ENCODE results near the gene IL1R1. TPM values are rescaled to one million over a fixed set of nuclear protein-coding genes. Genes with fewer than 3 reads are reported as not detected.

The IL1R1 gene
- total and polyA plus RNA-seq, 10 of the 15 experiments (the other 5 are each of a cell fraction or from before 2014, with no cell fraction given): 0.17 to 13.2 (median 0.53) TPM

GRCh38 chr2:102154946-102155702 lies 12.6 kb downstream of the IL1R1 start (continued):
- TF ChIP-seq, protein P1, sequence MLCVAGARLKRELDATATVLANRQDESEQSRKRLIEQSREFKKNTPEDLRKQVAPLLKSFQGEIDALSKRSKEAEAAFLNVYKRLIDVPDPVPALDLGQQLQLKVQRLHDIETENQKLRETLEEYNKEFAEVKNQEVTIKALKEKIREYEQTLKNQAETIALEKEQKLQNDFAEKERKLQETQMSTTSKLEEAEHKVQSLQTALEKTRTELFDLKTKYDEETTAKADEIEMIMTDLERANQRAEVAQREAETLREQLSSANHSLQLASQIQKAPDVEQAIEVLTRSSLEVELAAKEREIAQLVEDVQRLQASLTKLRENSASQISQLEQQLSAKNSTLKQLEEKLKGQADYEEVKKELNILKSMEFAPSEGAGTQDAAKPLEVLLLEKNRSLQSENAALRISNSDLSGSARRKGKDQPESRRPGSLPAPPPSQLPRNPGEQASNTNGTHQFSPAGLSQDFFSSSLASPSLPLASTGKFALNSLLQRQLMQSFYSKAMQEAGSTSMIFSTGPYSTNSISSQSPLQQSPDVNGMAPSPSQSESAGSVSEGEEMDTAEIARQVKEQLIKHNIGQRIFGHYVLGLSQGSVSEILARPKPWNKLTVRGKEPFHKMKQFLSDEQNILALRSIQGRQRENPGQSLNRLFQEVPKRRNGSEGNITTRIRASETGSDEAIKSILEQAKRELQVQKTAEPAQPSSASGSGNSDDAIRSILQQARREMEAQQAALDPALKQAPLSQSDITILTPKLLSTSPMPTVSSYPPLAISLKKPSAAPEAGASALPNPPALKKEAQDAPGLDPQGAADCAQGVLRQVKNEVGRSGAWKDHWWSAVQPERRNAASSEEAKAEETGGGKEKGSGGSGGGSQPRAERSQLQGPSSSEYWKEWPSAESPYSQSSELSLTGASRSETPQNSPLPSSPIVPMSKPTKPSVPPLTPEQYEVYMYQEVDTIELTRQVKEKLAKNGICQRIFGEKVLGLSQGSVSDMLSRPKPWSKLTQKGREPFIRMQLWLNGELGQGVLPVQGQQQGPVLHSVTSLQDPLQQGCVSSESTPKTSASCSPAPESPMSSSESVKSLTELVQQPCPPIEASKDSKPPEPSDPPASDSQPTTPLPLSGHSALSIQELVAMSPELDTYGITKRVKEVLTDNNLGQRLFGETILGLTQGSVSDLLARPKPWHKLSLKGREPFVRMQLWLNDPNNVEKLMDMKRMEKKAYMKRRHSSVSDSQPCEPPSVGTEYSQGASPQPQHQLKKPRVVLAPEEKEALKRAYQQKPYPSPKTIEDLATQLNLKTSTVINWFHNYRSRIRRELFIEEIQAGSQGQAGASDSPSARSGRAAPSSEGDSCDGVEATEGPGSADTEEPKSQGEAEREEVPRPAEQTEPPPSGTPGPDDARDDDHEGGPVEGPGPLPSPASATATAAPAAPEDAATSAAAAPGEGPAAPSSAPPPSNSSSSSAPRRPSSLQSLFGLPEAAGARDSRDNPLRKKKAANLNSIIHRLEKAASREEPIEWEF (IDR thresholded peaks at IDR 0.05; ENCODE audit: insufficient replicate concordance, low read depth, low read length): no peak
- no peak for TF ChIP-seq REST (IDR thresholded peaks at IDR 0.05; ENCODE audit: low read depth, low read length)
- TF ChIP-seq RUNX3 (IDR thresholded peaks at IDR 0.05; ENCODE audit: low read length): no peak
- no peak for TF ChIP-seq ATF7 (IDR thresholded peaks at IDR 0.05; ENCODE audit: low read depth)
- TF ChIP-seq PAX5 (IDR thresholded peaks at IDR 0.05; ENCODE audit: borderline replicate concordance, low read depth, low read length): no peak
- no peak for TF ChIP-seq MYC (IDR thresholded peaks at IDR 0.05; ENCODE audit: insufficient read depth, insufficient read length, insufficient replicate concordance, low read length, severe bottlenecking)
- no peak for TF ChIP-seq NRF1 (conservative IDR thresholded peaks at IDR 0.05; ENCODE audit: low read depth, low read length)
- TF ChIP-seq PKNOX1 (IDR thresholded peaks at IDR 0.05): no peak
- TF ChIP-seq, protein P2, sequence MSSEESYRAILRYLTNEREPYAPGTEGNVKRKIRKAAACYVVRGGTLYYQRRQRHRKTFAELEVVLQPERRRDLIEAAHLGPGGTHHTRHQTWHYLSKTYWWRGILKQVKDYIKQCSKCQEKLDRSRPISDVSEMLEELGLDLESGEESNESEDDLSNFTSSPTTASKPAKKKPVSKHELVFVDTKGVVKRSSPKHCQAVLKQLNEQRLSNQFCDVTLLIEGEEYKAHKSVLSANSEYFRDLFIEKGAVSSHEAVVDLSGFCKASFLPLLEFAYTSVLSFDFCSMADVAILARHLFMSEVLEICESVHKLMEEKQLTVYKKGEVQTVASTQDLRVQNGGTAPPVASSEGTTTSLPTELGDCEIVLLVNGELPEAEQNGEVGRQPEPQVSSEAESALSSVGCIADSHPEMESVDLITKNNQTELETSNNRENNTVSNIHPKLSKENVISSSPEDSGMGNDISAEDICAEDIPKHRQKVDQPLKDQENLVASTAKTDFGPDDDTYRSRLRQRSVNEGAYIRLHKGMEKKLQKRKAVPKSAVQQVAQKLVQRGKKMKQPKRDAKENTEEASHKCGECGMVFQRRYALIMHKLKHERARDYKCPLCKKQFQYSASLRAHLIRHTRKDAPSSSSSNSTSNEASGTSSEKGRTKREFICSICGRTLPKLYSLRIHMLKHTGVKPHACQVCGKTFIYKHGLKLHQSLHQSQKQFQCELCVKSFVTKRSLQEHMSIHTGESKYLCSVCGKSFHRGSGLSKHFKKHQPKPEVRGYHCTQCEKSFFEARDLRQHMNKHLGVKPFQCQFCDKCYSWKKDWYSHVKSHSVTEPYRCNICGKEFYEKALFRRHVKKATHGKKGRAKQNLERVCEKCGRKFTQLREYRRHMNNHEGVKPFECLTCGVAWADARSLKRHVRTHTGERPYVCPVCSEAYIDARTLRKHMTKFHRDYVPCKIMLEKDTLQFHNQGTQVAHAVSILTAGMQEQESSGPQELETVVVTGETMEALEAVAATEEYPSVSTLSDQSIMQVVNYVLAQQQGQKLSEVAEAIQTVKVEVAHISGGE (CRISPR knock-in tag; IDR thresholded peaks at IDR 0.05): no peak
- no peak for TF ChIP-seq IRF4 (IDR thresholded peaks at IDR 0.05; ENCODE audit: low read depth, low read length)
- TF ChIP-seq POU2F2 (IDR thresholded peaks at IDR 0.05; ENCODE audit: borderline replicate concordance, low read depth, low read length): no peak
